ENCODE data around the gene TRAPPC11. TPM values are rescaled to one million over a fixed set of nuclear protein-coding genes. Genes with fewer than 3 reads are reported as not detected.

The TRAPPC11 gene
- total and polyA plus RNA-seq, 9 of the 15 experiments (the other 6 are each of a cell fraction or from before 2014, with no cell fraction given), result 11.6 to 49.0 (median 28.7) TPM

- no peak for TF ChIP-seq MECOM (CRISPR knock-in tag; IDR thresholded peaks at IDR 0.05)
- no peak for TF ChIP-seq ZBTB17 (CRISPR knock-in tag; IDR thresholded peaks at IDR 0.05)
- no peak for TF ChIP-seq KHSRP (IDR thresholded peaks at IDR 0.05)
- peak; percentile 53 for TF ChIP-seq RBM25 (IDR thresholded peaks at IDR 0.05; ENCODE audit: low read depth, low read length, severe bottlenecking)
- TF ChIP-seq PTBP1 (IDR thresholded peaks at IDR 0.05; ENCODE audit: low read depth, low read length), result no peak
- TF ChIP-seq, protein P1, sequence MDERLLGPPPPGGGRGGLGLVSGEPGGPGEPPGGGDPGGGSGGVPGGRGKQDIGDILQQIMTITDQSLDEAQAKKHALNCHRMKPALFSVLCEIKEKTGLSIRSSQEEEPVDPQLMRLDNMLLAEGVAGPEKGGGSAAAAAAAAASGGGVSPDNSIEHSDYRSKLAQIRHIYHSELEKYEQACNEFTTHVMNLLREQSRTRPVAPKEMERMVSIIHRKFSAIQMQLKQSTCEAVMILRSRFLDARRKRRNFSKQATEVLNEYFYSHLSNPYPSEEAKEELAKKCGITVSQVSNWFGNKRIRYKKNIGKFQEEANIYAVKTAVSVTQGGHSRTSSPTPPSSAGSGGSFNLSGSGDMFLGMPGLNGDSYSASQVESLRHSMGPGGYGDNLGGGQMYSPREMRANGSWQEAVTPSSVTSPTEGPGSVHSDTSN (CRISPR knock-in tag; IDR thresholded peaks at IDR 0.05; ENCODE audit: low read depth), result peak; percentile 96
- TF ChIP-seq, protein P1 (tag; conservative IDR thresholded peaks at IDR 0.05; ENCODE audit: low read depth), result peak; percentile 97
- peak; percentile 33 for TF ChIP-seq TAF9B (IDR thresholded peaks at IDR 0.05; ENCODE audit: partially characterized antibody)
- TF ChIP-seq POLR2A (conservative IDR thresholded peaks at IDR 0.05), result peak; percentile 84
- TF ChIP-seq VEZF1 (CRISPR knock-in tag; IDR thresholded peaks at IDR 0.05), result peak; percentile 79
- no peak for TF ChIP-seq ETV5 (CRISPR knock-in tag; IDR thresholded peaks at IDR 0.05; ENCODE audit: low read depth)
- TF ChIP-seq MYNN (IDR thresholded peaks at IDR 0.05), result no peak
- TF ChIP-seq MYNN (CRISPR knock-in tag; IDR thresholded peaks at IDR 0.05), result 0 out of 2 replicates have a peak, but pooled peaks have one; percentile 29
- TF ChIP-seq CBFA2T2 (conservative IDR thresholded peaks at IDR 0.05), result no peak
- peak; percentile 91 for TF ChIP-seq CEBPB (tag; IDR thresholded peaks at IDR 0.05)
- TF ChIP-seq ARID3B (CRISPR knock-in tag; IDR thresholded peaks at IDR 0.05; ENCODE audit: borderline replicate concordance), result no peak
- TF ChIP-seq SETDB1 (IDR thresholded peaks at IDR 0.05; ENCODE audit: low read length), result no peak
- peak; percentile 50; the same call in 1 of the 2 replicates for TF ChIP-seq MTA3 (IDR thresholded peaks at IDR 0.05; ENCODE audit: borderline replicate concordance)
- no peak for TF ChIP-seq ESRRB (CRISPR knock-in tag; IDR thresholded peaks at IDR 0.05; ENCODE audit: borderline replicate concordance)
- no peak for TF ChIP-seq ZSCAN32 (CRISPR knock-in tag; IDR thresholded peaks at IDR 0.05)
- peak in 1 of 2 experiments; percentile 22; a peak in 1 of 4 replicates for TF ChIP-seq NONO (IDR thresholded peaks at IDR 0.05; ENCODE audit: low read depth in 2 of 2, low read length in 1 of 2)
Measured at GRCh38 chr4:183659029-183659871, at the start of gene TRAPPC11, which contains the start of gene RWDD4 (continued).
